Ovary (tissue), 9 donors: ENCODE measurements around the gene UGT1A4. TPM values are rescaled to one million over a fixed set of nuclear protein-coding genes. Genes with fewer than 3 reads are reported as not detected.

Experiments
- DNase-seq, 5 donors: peaks; one replicate each; pipeline ENCODE4 v3.0.0-alpha.2; 2019 to 2020
- H3K27ac ChIP-seq, 2 donors: fragments of 200-600 bp; one replicate each; pipeline versions ENCODE4 v1.5.1 to v1.8.0; 2019 to 2022
- H3K27me3 ChIP-seq: fragments of 200-600 bp; one replicate; pipeline ENCODE4 v1.8.0; 2022
- H3K36me3 ChIP-seq: fragments of 200-600 bp; sonication (generic); one replicate; pipeline ENCODE4 v1.5.1; 2019
- H3K4me1 ChIP-seq: one replicate; pipeline ENCODE4 v1.8.1; 2013; ENCODE audit warnings: mild to moderate bottlenecking, moderate library complexity; ENCODE audit not compliant: insufficient read depth
- H3K4me3 ChIP-seq: fragments of 200-600 bp; sonication (generic); one replicate; pipeline ENCODE4 v1.5.1; 2017
- H3K9me3 ChIP-seq, 2 donors: fragments of 200-600 bp in 1 of 2; sonication (generic) in 1 of 2; one replicate each; pipeline versions ENCODE4 v1.5.1 to v1.8.1; 2013 to 2019; ENCODE audit warnings: mild to moderate bottlenecking in 1 of 2, moderate library complexity in 1 of 2
- CTCF ChIP-seq, 3 donors: fragments of 450-650 bp in 2 of 3; fragments of 200-600 bp in 1 of 3; IDR thresholded peaks; one replicate each; pipeline versions ENCODE4 v1.5.1 to v1.8.0; 2016 to 2022; ENCODE audit warnings: antibody characterized with exemption in 3 of 3, mild to moderate bottlenecking in 1 of 3
- EP300 ChIP-seq: sonication (generic); formaldehyde crosslinking; IDR thresholded peaks from one replicate; pipeline ENCODE4 v1.6.1; 2017; ENCODE audit warnings: antibody characterized with exemption
- POLR2A ChIP-seq: fragments of 450-650 bp; IDR thresholded peaks from one replicate; pipeline ENCODE4 v1.6.1; 2017; ENCODE audit warnings: antibody characterized with exemption, mild to moderate bottlenecking, moderate library complexity
- WGBS, 3 donors: extraction: QIAGEN DNeasy Blood & Tissue Kit in 1 of 3; methylation state at CpG; one replicate each; pipeline versions ENCODE4 v1.1.5 to v1.1.7; 2013 to 2017; 5-methylcytosine and 5-hydroxymethylcytosine counted together
- intact Hi-C, 4 donors: fragments of 100-400 bp; cut with DNase I; formaldehyde crosslinking; loops; one replicate each; pipeline versions ENCODE4 v1.11.0 to v1.15.1; 2022 to 2023
- polyA plus RNA-seq, 2 donors: library from polyadenylated mRNA; stranded (reverse); fragments of 200-250 nt in 1 of 2; fragments of 350-450 nt in 1 of 2; fragmentation: Illumina TruSeq in 1 of 2; extraction: RNeasy Lipid Tissue Mini Kit (QIAGEN cat#74804) in 1 of 2; gene quantifications; one replicate each; pipeline ENCODE4 v1.2.3, GENCODE V29; 2013 to 2014
- total RNA-seq, 7 donors: library from RNA; depleted of rRNA in 2 of 7; stranded (reverse); fragments of >200 nt in 2 of 7; fragmentation: NEBNext Ultra II Directional in 3 of 7; extraction: Animal tissue kit (Norgen Biotek cat#: 25700) in 3 of 7; gene quantifications; one replicate each; pipeline versions ENCODE4 v1.1.0 to v1.2.4, GENCODE V29; 2016 to 2023
- donor health status: DM: no; HTN: no; CAD: no; lungs with moderate emphysema.
- donor health status: DM: no; HTN: no; CAD: no.
- donor health status: Bipolar disorder and iron deficiency.
- donor health status: DM: yes; HTN: yes; CAD: no.
- donor health status: DM: no; HTN: no; CAD: no.
- donor health status: DM: yes; HTN: yes; CAD: no.

Gene UGT1A4
- total and polyA plus RNA-seq, 9 donors, result 0.11 to 0.36 TPM; not detected in 7

- 88 to 96% (median 92%) methylated on average over 13 of the region's 13 CpGs for WGBS, 3 donors
- TF ChIP-seq POLR2A, result no peak
- no peak for TF ChIP-seq CTCF (IDR thresholded peaks at IDR 0.05)
- no peak for TF ChIP-seq EP300
- DNase-seq, result no peak
These were observed 77.2 kb downstream of the UGT1A4 start for GRCh38 chr2:233795735-233796171.

GRCh38 chr2:233796254-233796653, 77.7 kb downstream of the UGT1A4 start:
- WGBS, 3 donors, result 75 to 91% (median 81%) methylated on average over 9 of the region's 9 CpGs
- H3K27me3 ChIP-seq, result no peaks in the 10 kb centered on the region
- no peak for DNase-seq
- no peaks in the 10 kb centered on the region for H3K36me3 ChIP-seq
- TF ChIP-seq POLR2A, result no peak
- TF ChIP-seq CTCF (IDR thresholded peaks at IDR 0.05), result no peak
- no peak for TF ChIP-seq EP300
- no peaks in the 10 kb centered on the region for H3K9me3 ChIP-seq
- no peak overlapping the region for H3K27ac ChIP-seq
- intact Hi-C loops, result no loop called here
- H3K4me1 ChIP-seq, result no peaks in the 10 kb centered on the region
- H3K4me3 ChIP-seq, result no peak overlapping the region

More at GRCh38 chr2:233795735-233796171, 77.2 kb downstream of the UGT1A4 start:
- intact Hi-C loops, result no loop called here
- no peaks in the 10 kb centered on the region for H3K27me3 ChIP-seq
- no peak overlapping the region for H3K27ac ChIP-seq
- H3K4me1 ChIP-seq, result no peaks in the 10 kb centered on the region
- H3K9me3 ChIP-seq, result no peaks in the 10 kb centered on the region
- no peak overlapping the region for H3K4me3 ChIP-seq
- H3K36me3 ChIP-seq, result no peaks in the 10 kb centered on the region

- peak in 1 of 5 donors; percentile 9 for DNase-seq
- H3K36me3 ChIP-seq, result no peaks in the 10 kb centered on the region
- H3K27me3 ChIP-seq, result no peaks in the 10 kb centered on the region
- intact Hi-C loops, result no loop called here
- H3K27ac ChIP-seq, result no peak overlapping the region
- H3K4me1 ChIP-seq, result no peaks in the 10 kb centered on the region
- WGBS, 3 donors, result 71 to 78% (median 77%) methylated on average over 14 of the region's 14 CpGs
- H3K9me3 ChIP-seq, result no peaks in the 10 kb centered on the region
- no peak overlapping the region for H3K4me3 ChIP-seq
- TF ChIP-seq POLR2A (no peak), CTCF (IDR thresholded peaks at IDR 0.05) (no peak), EP300 (no peak)
These were observed 80.0 kb downstream of the UGT1A4 start for GRCh38 chr2:233798335-233799086.

- Histone ChIP-seq H3K4me3 (no peak overlapping the region), H3K27me3 (no peaks in the 10 kb centered on the region), H3K36me3 (no peaks in the 10 kb centered on the region), H3K4me1 (no peaks in the 10 kb centered on the region), H3K9me3 (no peaks in the 10 kb centered on the region), H3K27ac (no peak overlapping the region)
- 58 to 61% (median 59%) methylated on average over 7 of the region's 7 CpGs for WGBS, 3 donors
- TF ChIP-seq CTCF (IDR thresholded peaks at IDR 0.05) (no peak), EP300 (no peak), POLR2A (no peak)
- intact Hi-C loops, result no loop called here
- DNase-seq, result no peak
These were observed 80.6 kb downstream of the UGT1A4 start for GRCh38 chr2:233799087-233799665.
